ENCODE results near the gene FBN3.
A peak's percentile ranks its signal among the peaks of the same experiment; 100 is the strongest.

The FBN3 gene

GRCh38 chr19:8149261-8150094 lies at the start of gene FBN3:
Gene FBN3 (minus strand): TSS chr19:8149592. CDS start chr19:8147480, 2,112 bp downstream.
- TF ChIP-seq CTCF (IDR thresholded peaks at IDR 0.05; ENCODE audit: low read depth, low read length, missing control alignments): no peak
- DNase-seq (ENCODE audit: low read depth): no peak
- H3K4me3 ChIP-seq (ENCODE audit: low read depth, low read length): no peak within 1 kb of the TSS

- no peak for DNase-seq (ENCODE audit: low read depth)
- TF ChIP-seq CTCF (IDR thresholded peaks at IDR 0.05; ENCODE audit: low read depth, low read length, missing control alignments): no peak
- no peak overlapping the region for H3K4me3 ChIP-seq (ENCODE audit: low read depth, low read length)
These were observed 47.0 kb upstream of the FBN3 start for GRCh38 chr19:8196271-8196927.

- no peak for DNase-seq (ENCODE audit: low read depth)
- no peak for TF ChIP-seq CTCF (IDR thresholded peaks at IDR 0.05; ENCODE audit: low read depth, low read length, missing control alignments)
- H3K4me3 ChIP-seq (ENCODE audit: low read depth, low read length): peak overlapping the region; percentile 7
These were observed 45.3 kb upstream of the FBN3 start for GRCh38 chr19:8194528-8195267.

GRCh38 chr19:8192221-8192820 lies 42.9 kb upstream of the FBN3 start:
- H3K4me3 ChIP-seq (ENCODE audit: low read depth, low read length): no peak overlapping the region
- DNase-seq (ENCODE audit: low read depth): no peak
- no peak for TF ChIP-seq CTCF (IDR thresholded peaks at IDR 0.05; ENCODE audit: low read depth, low read length, missing control alignments)

GRCh38 chr19:8185343-8186068 lies 36.1 kb upstream of the FBN3 start:
- DNase-seq (ENCODE audit: low read depth): no peak
- no peak overlapping the region for H3K4me3 ChIP-seq (ENCODE audit: low read depth, low read length)
- TF ChIP-seq CTCF (IDR thresholded peaks at IDR 0.05; ENCODE audit: low read depth, low read length, missing control alignments): no peak

- no peak for TF ChIP-seq CTCF (IDR thresholded peaks at IDR 0.05; ENCODE audit: low read depth, low read length, missing control alignments)
- DNase-seq (ENCODE audit: low read depth): no peak
These were observed 34.9 kb upstream of the FBN3 start for GRCh38 chr19:8184274-8184673.

More at GRCh38 chr19:8184274-8184673, 34.9 kb upstream of the FBN3 start:
- H3K4me3 ChIP-seq (ENCODE audit: low read depth, low read length): no peak overlapping the region

Measured in GM12864 (cell line).